ENCODE measurements around the gene MACROH2A1.

- TF ChIP-seq ZNF274 (IDR thresholded peaks at IDR 0.05; ENCODE audit: low read depth, low read length) (no peak), YY1 (IDR thresholded peaks at IDR 0.05; ENCODE audit: insufficient read depth, insufficient read length) (no peak), SUZ12 (IDR thresholded peaks at IDR 0.05; ENCODE audit: extremely low read depth, insufficient read depth, insufficient read length) (no peak)
Measured at GRCh38 chr5:135345956-135346731, 52.9 kb downstream of the MACROH2A1 start.
